ENCODE measurements around the gene PIGH.

PIGH gene

GRCh38 chr14:67586369-67586768 lies 13.7 kb downstream of the PIGH start:
- CTCF ChIA-PET: interaction anchor here (0.8 to 6.8 kb wide), 4 partner anchors 13 to 159 kb away, joined by 3 to 57 read pairs (median 8); partner anchors contain the start of gene PIGH
- TF ChIP-seq L3MBTL2 (conservative IDR thresholded peaks at IDR 0.05) (no peak), NFRKB (IDR thresholded peaks at IDR 0.05) (no peak), ELF4 (IDR thresholded peaks at IDR 0.05) (no peak), LEF1 (IDR thresholded peaks at IDR 0.05; ENCODE audit: borderline replicate concordance) (no peak), HDGF (IDR thresholded peaks at IDR 0.05; ENCODE audit: borderline replicate concordance) (no peak), TARDBP (IDR thresholded peaks at IDR 0.05) (no peak), FOXM1 (IDR thresholded peaks at IDR 0.05; ENCODE audit: borderline replicate concordance) (no peak), FOXA1 (IDR thresholded peaks at IDR 0.05) (no peak)
- POLR2A ChIA-PET: interaction anchor here (4.9 kb wide), 1 partner anchor 14 kb away, joined by 20 read pairs; the partner anchor contains the start of gene PIGH
- no peak for DNase-seq (ENCODE audit: extremely low spot score)

GRCh38 chr14:67584978-67585377 lies 15.1 kb downstream of the PIGH start:
- DNase-seq (ENCODE audit: extremely low spot score): no peak
- ChIA-PET CTCF (interaction anchor here (0.6 to 6.8 kb wide), 11 partner anchors 14 to 158 kb away, joined by 3 to 57 read pairs (median 3); no protein-coding TSS in a partner anchor), POLR2A (interaction anchor here (4.9 kb wide), 1 partner anchor 15 kb away, joined by 20 read pairs; the partner anchor contains the start of gene PIGH)
- TF ChIP-seq ZNF384 (IDR thresholded peaks at IDR 0.05) (no peak), NFRKB (IDR thresholded peaks at IDR 0.05) (no peak), FOXK2 (IDR thresholded peaks at IDR 0.05) (no peak), FOXA1 (IDR thresholded peaks at IDR 0.05) (no peak), SUZ12 (IDR thresholded peaks at IDR 0.05) (no peak), SP1 (IDR thresholded peaks at IDR 0.05) (no peak), BHLHE40 (IDR thresholded peaks at IDR 0.05; ENCODE audit: borderline replicate concordance) (no peak), TARDBP (IDR thresholded peaks at IDR 0.05) (no peak), HDGF (IDR thresholded peaks at IDR 0.05; ENCODE audit: borderline replicate concordance) (no peak), CTBP1 (IDR thresholded peaks at IDR 0.05; ENCODE audit: borderline replicate concordance) (no peak)
- TF ChIP-seq, protein P1, sequence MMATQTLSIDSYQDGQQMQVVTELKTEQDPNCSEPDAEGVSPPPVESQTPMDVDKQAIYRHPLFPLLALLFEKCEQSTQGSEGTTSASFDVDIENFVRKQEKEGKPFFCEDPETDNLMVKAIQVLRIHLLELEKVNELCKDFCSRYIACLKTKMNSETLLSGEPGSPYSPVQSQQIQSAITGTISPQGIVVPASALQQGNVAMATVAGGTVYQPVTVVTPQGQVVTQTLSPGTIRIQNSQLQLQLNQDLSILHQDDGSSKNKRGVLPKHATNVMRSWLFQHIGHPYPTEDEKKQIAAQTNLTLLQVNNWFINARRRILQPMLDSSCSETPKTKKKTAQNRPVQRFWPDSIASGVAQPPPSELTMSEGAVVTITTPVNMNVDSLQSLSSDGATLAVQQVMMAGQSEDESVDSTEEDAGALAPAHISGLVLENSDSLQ (IDR thresholded peaks at IDR 0.05): no peak

- ChIA-PET POLR2A (interaction anchor here (1.0 to 4.9 kb wide), 2 partner anchors 16 to 120 kb away, joined by 3 to 20 read pairs; partner anchors contain the start of gene PIGH), CTCF (interaction anchor here (0.6 to 6.8 kb wide), 12 partner anchors 15 to 157 kb away, joined by 3 to 57 read pairs (median 3); no protein-coding TSS in a partner anchor)
- peak; percentile 74 for DNase-seq (ENCODE audit: extremely low spot score)
- no peak for TF ChIP-seq L3MBTL2 (conservative IDR thresholded peaks at IDR 0.05)
- TF ChIP-seq ARNT (IDR thresholded peaks at IDR 0.05): no peak
- TF ChIP-seq HDGF (IDR thresholded peaks at IDR 0.05; ENCODE audit: borderline replicate concordance): no peak
- TF ChIP-seq TARDBP (IDR thresholded peaks at IDR 0.05): no peak
- no peak for TF ChIP-seq ELF4 (IDR thresholded peaks at IDR 0.05)
- no peak for TF ChIP-seq FOXA1 (IDR thresholded peaks at IDR 0.05)
- TF ChIP-seq BHLHE40 (IDR thresholded peaks at IDR 0.05; ENCODE audit: borderline replicate concordance): no peak
- TF ChIP-seq SP1 (IDR thresholded peaks at IDR 0.05): no peak
- TF ChIP-seq ZNF384 (IDR thresholded peaks at IDR 0.05): no peak
- TF ChIP-seq SUZ12 (IDR thresholded peaks at IDR 0.05): no peak
- TF ChIP-seq LEF1 (IDR thresholded peaks at IDR 0.05; ENCODE audit: borderline replicate concordance): no peak
- no peak for TF ChIP-seq CTBP1 (IDR thresholded peaks at IDR 0.05; ENCODE audit: borderline replicate concordance)
- TF ChIP-seq, protein P1 (IDR thresholded peaks at IDR 0.05): no peak
- TF ChIP-seq FOXK2 (IDR thresholded peaks at IDR 0.05): no peak
- TF ChIP-seq NFRKB (IDR thresholded peaks at IDR 0.05): no peak
- no peak for TF ChIP-seq FOXM1 (IDR thresholded peaks at IDR 0.05; ENCODE audit: borderline replicate concordance)
These were observed 16.1 kb downstream of the PIGH start for GRCh38 chr14:67583711-67584644.

- no peak for DNase-seq (ENCODE audit: extremely low spot score)
- TF ChIP-seq FOXM1 (IDR thresholded peaks at IDR 0.05; ENCODE audit: borderline replicate concordance) (no peak), CTBP1 (IDR thresholded peaks at IDR 0.05; ENCODE audit: borderline replicate concordance) (no peak), ARNT (IDR thresholded peaks at IDR 0.05) (no peak), L3MBTL2 (conservative IDR thresholded peaks at IDR 0.05) (no peak), FOXK2 (IDR thresholded peaks at IDR 0.05) (no peak), HDGF (IDR thresholded peaks at IDR 0.05; ENCODE audit: borderline replicate concordance) (no peak), TARDBP (IDR thresholded peaks at IDR 0.05) (no peak), ZNF384 (IDR thresholded peaks at IDR 0.05) (no peak), FOXA1 (IDR thresholded peaks at IDR 0.05) (no peak), SUZ12 (IDR thresholded peaks at IDR 0.05) (no peak), SP1 (IDR thresholded peaks at IDR 0.05) (no peak), NFRKB (IDR thresholded peaks at IDR 0.05) (no peak), LEF1 (IDR thresholded peaks at IDR 0.05; ENCODE audit: borderline replicate concordance) (no peak), ELF4 (IDR thresholded peaks at IDR 0.05) (no peak), BHLHE40 (IDR thresholded peaks at IDR 0.05; ENCODE audit: borderline replicate concordance) (no peak)
- TF ChIP-seq, protein P1 (IDR thresholded peaks at IDR 0.05): no peak
- ChIA-PET POLR2A (interaction anchor here (1.6 kb wide), 1 partner anchor 18 kb away, joined by 10 read pairs; the partner anchor contains the start of gene PIGH), CTCF (interaction anchor here (1.4 to 6.8 kb wide), 4 partner anchors 10 to 155 kb away, joined by 3 to 57 read pairs (median 7); partner anchors contain the start of gene PIGH)
These were observed 18.0 kb downstream of the PIGH start for GRCh38 chr14:67582061-67582460.

GRCh38 chr14:67581643-67582042 lies 18.4 kb downstream of the PIGH start:
- POLR2A ChIA-PET: interaction anchor here (1.6 kb wide), 1 partner anchor 18 kb away, joined by 10 read pairs; the partner anchor contains the start of gene PIGH
- no peak for DNase-seq (ENCODE audit: extremely low spot score)
- CTCF ChIA-PET: interaction anchor here (0.6 to 6.8 kb wide), 5 partner anchors 10 to 214 kb away, joined by 3 to 57 read pairs (median 7); no protein-coding TSS in a partner anchor
- TF ChIP-seq L3MBTL2 (conservative IDR thresholded peaks at IDR 0.05) (no peak), FOXK2 (IDR thresholded peaks at IDR 0.05) (no peak), ELF4 (IDR thresholded peaks at IDR 0.05) (no peak), ZNF384 (IDR thresholded peaks at IDR 0.05) (no peak), FOXM1 (IDR thresholded peaks at IDR 0.05; ENCODE audit: borderline replicate concordance) (no peak), HDGF (IDR thresholded peaks at IDR 0.05; ENCODE audit: borderline replicate concordance) (no peak), LEF1 (IDR thresholded peaks at IDR 0.05; ENCODE audit: borderline replicate concordance) (no peak), CTBP1 (IDR thresholded peaks at IDR 0.05; ENCODE audit: borderline replicate concordance) (no peak), FOXA1 (IDR thresholded peaks at IDR 0.05) (no peak), BHLHE40 (IDR thresholded peaks at IDR 0.05; ENCODE audit: borderline replicate concordance) (no peak)
- TF ChIP-seq, protein P1 (IDR thresholded peaks at IDR 0.05): no peak
